Keratinocyte (primary cell): ENCODE data around the gene MPLKIP. TPM values are rescaled to one million over a fixed set of nuclear protein-coding genes. Genes with fewer than 3 reads are reported as not detected.

Source experiments
- DNase-seq: peaks from one replicate; pipeline ENCODE4 v3.0.0-alpha.2; 2011; ENCODE audit warnings: low read depth, missing footprints, low spot score
- FAIRE-seq: peaks from 2 replicates; lab custom pipeline; 2011; peaks lifted over from hg19 to GRCh38; lab: Jason Lieb, UNC
- H2AFZ ChIP-seq: 2 replicates; pipeline ENCODE4 v1.6.0; 2012; ENCODE audit warnings: low read length, control low read depth, inconsistent platforms; ENCODE audit not compliant: control insufficient read depth
- H3K27ac ChIP-seq: 2 replicates; pipeline ENCODE4 v1.5.1; 2011; ENCODE audit warnings: low read length; ENCODE audit not compliant: control insufficient read depth, insufficient read depth
- H3K27me3 ChIP-seq: 3 replicates; pipeline ENCODE4 v1.6.0; 2011; ENCODE audit warnings: low read length; ENCODE audit not compliant: control insufficient read depth, insufficient read depth; ENCODE audit errors: extremely low read depth
- H3K36me3 ChIP-seq, 2 experiments: 2 replicates in 1 of 2; 3 replicates in 1 of 2; pipeline ENCODE4 v1.5.1; 2011; ENCODE audit warnings: low read length in 2 of 2, mild to moderate bottlenecking in 1 of 2; ENCODE audit not compliant: control insufficient read depth in 2 of 2, insufficient read depth in 2 of 2; ENCODE audit errors: extremely low read depth in 1 of 2
- H3K4me1 ChIP-seq: 3 replicates; pipeline ENCODE4 v1.5.1; 2011; ENCODE audit warnings: low read length; ENCODE audit not compliant: control insufficient read depth, insufficient read depth; ENCODE audit errors: extremely low read depth
- H3K4me2 ChIP-seq: 3 replicates; pipeline ENCODE4 v1.6.0; 2011; ENCODE audit warnings: low read depth, low read length; ENCODE audit not compliant: control insufficient read depth, insufficient read depth; ENCODE audit errors: extremely low read depth
- H3K4me3 ChIP-seq, 3 experiments: fragments of 200-600 bp in 1 of 3; sonication (generic) in 1 of 3; 2 replicates in 2 of 3; 3 replicates in 1 of 3; pipeline ENCODE4 v1.5.1; 2011 to 2016; ENCODE audit warnings: low read length in 3 of 3, mild to moderate bottlenecking in 3 of 3, control low read depth in 2 of 3, inconsistent platforms in 1 of 3, low read depth in 1 of 3, mixed read lengths in 1 of 3, mixed run types in 1 of 3, moderate library complexity in 1 of 3; ENCODE audit not compliant: control insufficient read depth in 2 of 3, insufficient read depth in 2 of 3; ENCODE audit errors: extremely low read depth in 1 of 3
- H3K79me2 ChIP-seq: 2 replicates; pipeline ENCODE4 v1.6.0; 2012; ENCODE audit warnings: low read length; ENCODE audit not compliant: control insufficient read depth, insufficient read depth
- H3K9ac ChIP-seq: 3 replicates; pipeline ENCODE4 v1.6.0; 2011; ENCODE audit warnings: low read length; ENCODE audit not compliant: control insufficient read depth, insufficient read depth; ENCODE audit errors: extremely low read depth
- H3K9me1 ChIP-seq: 3 replicates; pipeline ENCODE4 v1.6.0; 2011; ENCODE audit warnings: low read length; ENCODE audit not compliant: control insufficient read depth, insufficient read depth; ENCODE audit errors: extremely low read depth
- H3K9me3 ChIP-seq: 2 replicates; pipeline ENCODE4 v1.5.1; 2012; ENCODE audit warnings: low read depth, low read length; ENCODE audit not compliant: control insufficient read depth
- H4K20me1 ChIP-seq: 3 replicates; pipeline ENCODE4 v1.6.0; 2011; ENCODE audit warnings: low read length; ENCODE audit not compliant: control insufficient read depth, insufficient read depth; ENCODE audit errors: extremely low read depth
- EZH2 ChIP-seq: IDR thresholded peaks from one replicate; pipeline ENCODE4 v1.6.1; 2012; ENCODE audit warnings: inconsistent platforms, mild to moderate bottlenecking, low read length, moderate library complexity
- dilution Hi-C: fragments of 300-500 bp; cut with MboI; formaldehyde crosslinking; loops from one replicate; pipeline ENCODE4 v1.7.0; 2020; ENCODE audit warnings: low sequenced_read_pairs; ENCODE audit not compliant: extremely low pct_ligation_motif_present
- polyA plus RNA-seq, 5 experiments: library from polyadenylated mRNA; depleted of rRNA in 3 of 5; stranded (reverse) in 3 of 5; stranded (forward) in 1 of 5; unstranded in 1 of 5; fragments of >200 nt; gene quantifications; 1 replicate in 1 of 5; 2 replicates in 3 of 5; 3 replicates in 1 of 5; pipeline versions ENCODE4 v1.2.1 to v1.2.3, GENCODE V29; 2011 to 2012; ENCODE audit warnings: missing spikeins in 2 of 5, low read depth in 1 of 5, low replicate concordance in 1 of 5
- TF ChIP-seq, protein P1 (sequence below), 3 experiments: IDR thresholded peaks in 1 of 3; conservative IDR thresholded peaks in 1 of 3; optimal IDR thresholded peaks in 1 of 3; 2 replicates in 2 of 3; 3 replicates in 1 of 3; pipeline versions ENCODE3 to v1.5.1; 2011; ENCODE audit warnings: low read length in 3 of 3, mild to moderate bottlenecking in 3 of 3, moderate library complexity in 2 of 3, control low read depth in 1 of 3, inconsistent platforms in 1 of 3; ENCODE audit not compliant: insufficient read depth in 2 of 3; ENCODE audit errors: extremely low read depth in 1 of 3

MPLKIP gene
- polyA plus RNA-seq, 1 donor (not counting 4 experiments of a cell fraction or from before 2014, with no cell fraction given): 43.3 TPM

DNA sequence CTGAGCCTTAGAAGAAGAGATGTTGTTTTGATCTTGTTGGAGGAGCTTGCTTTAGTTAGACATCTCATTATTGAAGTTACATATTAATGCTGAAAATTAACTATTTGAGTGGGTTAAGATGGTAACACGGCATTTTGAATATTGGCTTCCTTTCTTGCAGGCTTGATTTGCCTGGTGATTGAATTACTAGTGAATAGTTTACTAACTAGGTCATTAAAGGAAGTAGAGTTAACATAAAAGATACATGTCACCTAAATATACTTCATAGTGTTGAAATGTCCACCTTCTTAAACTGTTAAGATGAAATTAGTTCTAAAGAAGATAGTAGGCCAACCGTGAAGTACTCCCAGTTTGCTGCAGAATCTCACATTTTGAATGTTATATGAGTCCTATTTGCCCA lies 18.5 kb downstream of the MPLKIP start:
- Histone ChIP-seq H3K4me3 (no peak overlapping the region), H3K27ac (no peak overlapping the region), H3K4me1 (no peaks in the 10 kb centered on the region), H3K9me3 (no peaks in the 10 kb centered on the region), H4K20me1 (no peaks in the 10 kb centered on the region), H3K79me2 (no peaks in the 10 kb centered on the region), H3K9me1 (no peaks in the 10 kb centered on the region), H3K27me3 (no peaks in the 10 kb centered on the region), H3K4me2 (no peak overlapping the region), H3K9ac (no peak overlapping the region), H3K36me3 (no peaks in the 10 kb centered on the region), H2AFZ (no peak overlapping the region)
- TF ChIP-seq, protein P1, sequence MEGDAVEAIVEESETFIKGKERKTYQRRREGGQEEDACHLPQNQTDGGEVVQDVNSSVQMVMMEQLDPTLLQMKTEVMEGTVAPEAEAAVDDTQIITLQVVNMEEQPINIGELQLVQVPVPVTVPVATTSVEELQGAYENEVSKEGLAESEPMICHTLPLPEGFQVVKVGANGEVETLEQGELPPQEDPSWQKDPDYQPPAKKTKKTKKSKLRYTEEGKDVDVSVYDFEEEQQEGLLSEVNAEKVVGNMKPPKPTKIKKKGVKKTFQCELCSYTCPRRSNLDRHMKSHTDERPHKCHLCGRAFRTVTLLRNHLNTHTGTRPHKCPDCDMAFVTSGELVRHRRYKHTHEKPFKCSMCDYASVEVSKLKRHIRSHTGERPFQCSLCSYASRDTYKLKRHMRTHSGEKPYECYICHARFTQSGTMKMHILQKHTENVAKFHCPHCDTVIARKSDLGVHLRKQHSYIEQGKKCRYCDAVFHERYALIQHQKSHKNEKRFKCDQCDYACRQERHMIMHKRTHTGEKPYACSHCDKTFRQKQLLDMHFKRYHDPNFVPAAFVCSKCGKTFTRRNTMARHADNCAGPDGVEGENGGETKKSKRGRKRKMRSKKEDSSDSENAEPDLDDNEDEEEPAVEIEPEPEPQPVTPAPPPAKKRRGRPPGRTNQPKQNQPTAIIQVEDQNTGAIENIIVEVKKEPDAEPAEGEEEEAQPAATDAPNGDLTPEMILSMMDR (optimal IDR thresholded peaks at IDR 0.05 in 1 of 3, IDR thresholded peaks at IDR 0.05 in 1 of 3, conservative IDR thresholded peaks at IDR 0.05 in 1 of 3; ENCODE audit: extremely low read depth in 1 of 3, insufficient read depth in 2 of 3, low read length in 3 of 3): no peak
- TF ChIP-seq EZH2: no peak
- DNase-seq: no peak
- FAIRE-seq: no peak
- dilution Hi-C loops: no loop called here

DNA sequence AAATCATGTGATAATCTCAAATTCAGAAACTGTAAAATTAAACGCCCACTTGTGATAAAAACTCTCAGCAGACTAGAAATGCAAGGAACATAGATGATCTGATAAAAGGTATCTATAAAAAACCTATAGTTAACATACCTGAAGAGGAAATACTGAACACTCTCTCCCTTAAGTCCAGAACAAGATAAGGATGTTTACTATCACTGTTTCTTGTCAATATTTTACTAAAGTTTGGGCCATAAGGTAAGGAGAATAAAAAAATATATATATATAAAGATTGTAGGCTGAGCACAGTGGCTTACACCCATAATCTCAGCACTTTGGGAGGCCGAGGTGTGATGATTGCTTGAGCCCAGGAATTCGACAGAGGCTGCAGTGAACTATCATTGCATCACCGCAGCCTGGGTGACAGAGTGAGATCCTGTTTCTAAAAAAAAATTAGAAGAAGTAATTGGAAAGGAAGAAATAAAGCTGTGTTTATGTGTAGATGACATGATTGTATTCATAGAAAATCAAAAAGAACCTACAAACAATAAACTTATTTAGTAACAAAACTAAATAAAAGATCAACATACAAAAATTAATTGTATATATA lies 28.4 kb downstream of the MPLKIP start:
- Histone ChIP-seq H3K4me3 (no peak overlapping the region), H3K9me1 (no peaks in the 10 kb centered on the region), H3K36me3 (no peaks in the 10 kb centered on the region), H3K9me3 (no peaks in the 10 kb centered on the region), H3K4me1 (no peaks in the 10 kb centered on the region), H3K79me2 (no peaks in the 10 kb centered on the region), H3K4me2 (no peak overlapping the region), H3K27ac (no peak overlapping the region), H3K27me3 (no peaks in the 10 kb centered on the region), H3K9ac (no peak overlapping the region), H4K20me1 (no peaks in the 10 kb centered on the region), H2AFZ (no peak overlapping the region)
- TF ChIP-seq, protein P1 (optimal IDR thresholded peaks at IDR 0.05 in 1 of 3, IDR thresholded peaks at IDR 0.05 in 1 of 3, conservative IDR thresholded peaks at IDR 0.05 in 1 of 3; ENCODE audit: extremely low read depth in 1 of 3, insufficient read depth in 2 of 3, low read length in 3 of 3): no peak
- no peak for TF ChIP-seq EZH2
- dilution Hi-C loops: no loop called here
- DNase-seq: no peak
- no peak for FAIRE-seq
